GM21576 (cell line): ENCODE results near the gene TRAF3.

ENCODE experiments used
- ATAC-seq: cut with Tn5 transposase; IDR thresholded peaks from one replicate; pipeline ENCODE4 v1.9.1; 2021; ENCODE audit warnings: mild to moderate bottlenecking, moderate library complexity; ENCODE audit not compliant: unreplicated experiment

The TRAF3 gene

GRCh38 chr14:102905116-102906108 lies 128.2 kb downstream of the TRAF3 start:
- no peak for ATAC-seq

GRCh38 chr14:102906616-102907302 lies 129.5 kb downstream of the TRAF3 start:
- no peak for ATAC-seq

GRCh38 chr14:102907303-102907844 lies 130.1 kb downstream of the TRAF3 start:
- no peak for ATAC-seq

- ATAC-seq, result no peak
These were observed 130.9 kb downstream of the TRAF3 start for GRCh38 chr14:102907980-102908730.

- no peak for ATAC-seq
These were observed 131.7 kb downstream of the TRAF3 start for GRCh38 chr14:102908766-102909455.

GRCh38 chr14:102909462-102909861 lies 132.2 kb downstream of the TRAF3 start:
- ATAC-seq, result no peak

- no peak for ATAC-seq
These were observed 132.7 kb downstream of the TRAF3 start for GRCh38 chr14:102909911-102910310.

GRCh38 chr14:102910442-102910841 lies 133.2 kb downstream of the TRAF3 start:
- ATAC-seq, result no peak

GRCh38 chr14:102911541-102911951 lies 134.3 kb downstream of the TRAF3 start:
- ATAC-seq, result no peak

GRCh38 chr14:102911991-102912761 lies 134.9 kb downstream of the TRAF3 start:
- ATAC-seq, result no peak

- ATAC-seq, result no peak
These were observed 136.3 kb downstream of the TRAF3 start for GRCh38 chr14:102913341-102914211.

GRCh38 chr14:102914474-102915291 lies 137.4 kb downstream of the TRAF3 start:
- ATAC-seq, result no peak

- ATAC-seq, result no peak
These were observed 138.3 kb downstream of the TRAF3 start for GRCh38 chr14:102915292-102916110.

- no peak for ATAC-seq
These were observed 139.3 kb downstream of the TRAF3 start for GRCh38 chr14:102916347-102917055.

GRCh38 chr14:102917056-102917385 lies 139.8 kb downstream of the TRAF3 start:
- ATAC-seq, result no peak

GRCh38 chr14:102917469-102918211 lies 140.4 kb downstream of the TRAF3 start:
- no peak for ATAC-seq
